SK-N-SH (cell line): ENCODE results near the gene SLC6A11. TPM values are rescaled to one million over a fixed set of nuclear protein-coding genes. Genes with fewer than 3 reads are reported as not detected.

ENCODE experiments used
- CTCF ChIA-PET: fragments of 300-600, 350-600 bp; formaldehyde crosslinking; extraction: SDS; loops from one replicate; lab custom pipeline; 2021; lab: Yijun Ruan, JAX
- POLR2A ChIA-PET: fragments of 350-600 bp; sonication (Branson Sonifier 250); formaldehyde crosslinking; extraction: SDS; loops from one replicate; lab custom pipeline; 2020; ENCODE audit warnings: antibody characterized with exemption, inconsistent platforms; lab: Yijun Ruan, JAX
- DNase-seq: peaks from one replicate; pipeline ENCODE4 v3.0.0; 2012
- H2AFZ ChIP-seq: fragments of 200-600 bp; sonication (generic); 2 replicates; pipeline ENCODE4 v1.8.1; 2016; ENCODE audit warnings: antibody characterized with exemption, mild to moderate bottlenecking, low read depth
- H3F3A ChIP-seq: fragments of 200-600 bp; sonication (generic); replicated peaks from 2 replicates; pipeline ENCODE3; 2016; ENCODE audit warnings: antibody characterized with exemption, mild to moderate bottlenecking; ENCODE audit not compliant: insufficient read depth
- H3K27ac ChIP-seq, 2 experiments: fragments of 200-500 bp in 1 of 2; fragments of 200-600 bp in 1 of 2; sonication (Bioruptor generic) in 1 of 2; sonication (generic), shearing (Covaris generic) in 1 of 2; 2 replicates each; pipeline versions ENCODE4 v1.5.1 to v1.6.1; 2014 to 2016; ENCODE audit warnings: low read depth in 2 of 2, inconsistent platforms in 1 of 2, low read length in 1 of 2, mild to moderate bottlenecking in 1 of 2, mixed read lengths in 1 of 2
- H3K27me3 ChIP-seq: fragments of 200-600 bp; sonication (generic), shearing (Covaris generic); 2 replicates; pipeline ENCODE4 v1.6.1; 2016; ENCODE audit warnings: mixed run types; ENCODE audit not compliant: insufficient read depth
- H3K36me3 ChIP-seq, 2 experiments: fragments of 200-500 bp in 1 of 2; fragments of 200-600 bp in 1 of 2; sonication (Bioruptor generic) in 1 of 2; sonication (generic) in 1 of 2; replicated peaks in 1 of 2; 2 replicates each; pipeline versions ENCODE3 to v1.5.1; 2014 to 2016; ENCODE audit warnings: low read length in 1 of 2, mild to moderate bottlenecking in 1 of 2; ENCODE audit not compliant: insufficient read depth in 2 of 2, control insufficient read depth in 1 of 2
- H3K4me1 ChIP-seq, 2 experiments: fragments of 200-500 bp in 1 of 2; fragments of 200-600 bp in 1 of 2; sonication (Bioruptor generic) in 1 of 2; sonication (generic), shearing (Covaris generic) in 1 of 2; 2 replicates each; pipeline versions ENCODE4 v1.5.1 to v1.6.1; 2014 to 2016; ENCODE audit warnings: low read depth in 1 of 2, low read length in 1 of 2, mixed run types in 1 of 2; ENCODE audit not compliant: insufficient read depth in 2 of 2, control insufficient read depth in 1 of 2
- H3K4me2 ChIP-seq: fragments of 200-600 bp; sonication (generic), shearing (Covaris generic); 2 replicates; pipeline ENCODE4 v1.6.1; 2017; ENCODE audit warnings: mixed run types
- H3K4me3 ChIP-seq, 2 experiments: fragments of 200-500 bp in 1 of 2; fragments of 200-600 bp in 1 of 2; sonication (Bioruptor generic) in 1 of 2; sonication (generic), shearing (Covaris generic) in 1 of 2; 2 replicates each; pipeline versions ENCODE4 v1.5.1 to v1.8.1; 2014 to 2016; ENCODE audit warnings: low read depth in 2 of 2, inconsistent platforms in 1 of 2, low read length in 1 of 2, mild to moderate bottlenecking in 1 of 2, mixed read lengths in 1 of 2, moderate library complexity in 1 of 2
- H3K79me2 ChIP-seq: fragments of 200-600 bp; sonication (generic); 2 replicates; pipeline ENCODE4 v1.8.1; 2017; ENCODE audit warnings: mild to moderate bottlenecking; ENCODE audit not compliant: insufficient read depth
- H3K9ac ChIP-seq: fragments of 200-600 bp; sonication (generic); 2 replicates; pipeline ENCODE4 v1.6.1; 2017; ENCODE audit warnings: mixed run types
- H3K9me2 ChIP-seq: fragments of 200-600 bp; sonication (generic); 2 replicates; pipeline ENCODE4 v1.6.1; 2017; ENCODE audit warnings: mixed run types
- H3K9me3 ChIP-seq: fragments of 200-600 bp; sonication (generic); 2 replicates; pipeline ENCODE4 v1.6.1; 2017; ENCODE audit warnings: mixed run types, mild to moderate bottlenecking, moderate library complexity
- H4K20me1 ChIP-seq: fragments of 200-600 bp; sonication (generic); 2 replicates; pipeline ENCODE4 v1.6.1; 2017; ENCODE audit warnings: mild to moderate bottlenecking, mixed run types; ENCODE audit not compliant: insufficient read depth
- CHD2 ChIP-seq: fragments of 150-350 bp; IDR thresholded peaks from 2 replicates; pipeline ENCODE4 v1.6.1; 2018; ENCODE audit warnings: low read length; ENCODE audit not compliant: partially characterized antibody
- EP300 ChIP-seq, 2 experiments: IDR thresholded peaks; 2 replicates each; pipeline versions ENCODE4 v1.4.0 to v1.6.1; 2012; ENCODE audit warnings: borderline replicate concordance in 1 of 2, low read depth in 1 of 2, low read length in 1 of 2
- FOSL2 ChIP-seq: IDR thresholded peaks from 2 replicates; pipeline ENCODE4 v1.4.0; 2012; ENCODE audit warnings: low read depth, mild to moderate bottlenecking, moderate library complexity, borderline replicate concordance
- IRF3 ChIP-seq: fragments of 150-350 bp; IDR thresholded peaks from 2 replicates; pipeline ENCODE4 v1.6.1; 2016; ENCODE audit warnings: mild to moderate bottlenecking, low read depth, low read length
- MAX ChIP-seq: IDR thresholded peaks from 2 replicates; pipeline ENCODE4 v1.4.0; 2012; ENCODE audit warnings: low read depth
- POLR2AphosphoS5 ChIP-seq: IDR thresholded peaks from 2 replicates; pipeline ENCODE4 v1.6.1; 2012; ENCODE audit warnings: low read depth, low read length
- RAD21 ChIP-seq: IDR thresholded peaks from 2 replicates; pipeline ENCODE4 v1.6.1; 2012; ENCODE audit warnings: mild to moderate bottlenecking, low read length
- RCOR1 ChIP-seq: fragments of 150-350 bp; IDR thresholded peaks from 2 replicates; pipeline ENCODE4 v1.6.1; 2017; ENCODE audit warnings: antibody characterized with exemption, low read length
- REST ChIP-seq: IDR thresholded peaks from 2 replicates; pipeline ENCODE4 v1.6.1; 2012; ENCODE audit warnings: mild to moderate bottlenecking, low read depth, low read length, moderate library complexity
- RFX5 ChIP-seq: IDR thresholded peaks from 2 replicates; pipeline ENCODE4 v1.6.1; 2012; ENCODE audit warnings: mild to moderate bottlenecking, improper control_type of control experiment, low read length
- TAF1 ChIP-seq: IDR thresholded peaks from 2 replicates; pipeline ENCODE4 v1.6.1; 2012; ENCODE audit warnings: low read depth, mild to moderate bottlenecking, low read length, moderate library complexity, borderline replicate concordance
- TEAD4 ChIP-seq: IDR thresholded peaks from 2 replicates; pipeline ENCODE4 v1.4.0; 2012; ENCODE audit warnings: mild to moderate bottlenecking, borderline replicate concordance; ENCODE audit not compliant: insufficient read depth
- USF1 ChIP-seq: IDR thresholded peaks from 2 replicates; pipeline ENCODE4 v1.4.0; 2012; ENCODE audit warnings: low read depth, borderline replicate concordance
- YY1 ChIP-seq: IDR thresholded peaks from 2 replicates; pipeline ENCODE4 v1.4.0; 2012; ENCODE audit warnings: low read depth, mild to moderate bottlenecking
- WGBS: methylation state at CpG from one replicate; pipeline ENCODE4 v1.1.6; 2017; ENCODE audit warnings: low lambda C conversion rate; 5-methylcytosine and 5-hydroxymethylcytosine counted together
- polyA plus RNA-seq, 3 experiments: library from polyadenylated mRNA; depleted of rRNA; stranded (reverse); fragments of >200 nt; gene quantifications; 2 replicates each; pipeline ENCODE4 v1.2.3, GENCODE V29; 2012

Gene SLC6A11
- polyA plus RNA-seq, 1 of the 3 experiments (the other 2 are of a cell fraction), result 0.03 TPM

- TF ChIP-seq YY1 (no peak), RFX5 (no peak), TEAD4 (no peak), EP300 (IDR thresholded peaks at IDR 0.05; ENCODE audit: borderline replicate concordance in 1 of 2, low read depth in 1 of 2, low read length in 1 of 2) (no peak), REST (no peak), RAD21 (no peak), IRF3 (no peak), CHD2 (no peak), FOSL2 (no peak)
- no peak overlapping the region for H2AFZ ChIP-seq
- H3K4me3 ChIP-seq, result no peak overlapping the region
- no peak overlapping the region for H3K27ac ChIP-seq
- H3K4me2 ChIP-seq, result no peak overlapping the region
- no peaks in the 10 kb centered on the region for H3K79me2 ChIP-seq
- no peaks in the 10 kb centered on the region for H3K9me2 ChIP-seq
- no peak for DNase-seq
- WGBS, result 8% methylated on average over 5 of the region's 5 CpGs
- no peaks in the 10 kb centered on the region for H3K4me1 ChIP-seq
- H3F3A ChIP-seq, result no peaks in the 10 kb centered on the region
- ChIA-PET CTCF (interaction anchor here (0.9 to 1.6 kb wide), 2 partner anchors 26 to 31 kb away, joined by 3 to 4 read pairs; no protein-coding TSS in a partner anchor), POLR2A (no interaction called here)
- no peaks in the 10 kb centered on the region for H3K27me3 ChIP-seq
- no peak overlapping the region for H3K9ac ChIP-seq
- H4K20me1 ChIP-seq, result no peaks in the 10 kb centered on the region
- no peaks in the 10 kb centered on the region for H3K36me3 ChIP-seq
- H3K9me3 ChIP-seq, result no peaks in the 10 kb centered on the region
Measured at GRCh38 chr3:10919636-10920035, 103.6 kb downstream of the SLC6A11 start.

- no peak for DNase-seq
- no peaks in the 10 kb centered on the region for H3K27me3 ChIP-seq
- H3F3A ChIP-seq, result no peaks in the 10 kb centered on the region
- H3K9me2 ChIP-seq, result no peaks in the 10 kb centered on the region
- no peak overlapping the region; a peak in 1 of 4 replicates for H3K27ac ChIP-seq
- no peak overlapping the region for H2AFZ ChIP-seq
- no peaks in the 10 kb centered on the region for H3K79me2 ChIP-seq
- no peak overlapping the region for H3K4me3 ChIP-seq
- no peak overlapping the region for H3K9ac ChIP-seq
- no peaks in the 10 kb centered on the region for H4K20me1 ChIP-seq
- no peaks in the 10 kb centered on the region for H3K36me3 ChIP-seq
- H3K4me1 ChIP-seq, result peaks cover 0 to 34% of the 10 kb centered on the region in 2 experiments; a peak in 1 of 4 replicates
- TF ChIP-seq MAX (no peak), POLR2AphosphoS5 (no peak), USF1 (no peak), EP300 (IDR thresholded peaks at IDR 0.05; ENCODE audit: borderline replicate concordance in 1 of 2, low read depth in 1 of 2, low read length in 1 of 2) (no peak), IRF3 (no peak), RCOR1 (no peak), TAF1 (no peak), REST (no peak)
- TF ChIP-seq, all 33 proteins: peak for 0
- ChIA-PET POLR2A (no interaction called here), CTCF (interaction anchor here (1.7 kb wide), 1 partner anchor 16 kb away, joined by 5 read pairs; no protein-coding TSS in a partner anchor)
- H3K4me2 ChIP-seq, result no peak overlapping the region
- H3K9me3 ChIP-seq, result no peaks in the 10 kb centered on the region
- WGBS, result 66% methylated on average over 11 of the region's 14 CpGs
Measured at GRCh38 chr3:10925436-10926255, 109.6 kb downstream of the SLC6A11 start.
